Panc1 (cell line): Measurements from ENCODE around the gene CDK4. TPM values are rescaled to one million over a fixed set of nuclear protein-coding genes. Genes with fewer than 3 reads are reported as not detected.

Experiments used
- ATAC-seq: fragments of 200-7000 bp; cut with Tn5 transposase; 2 replicates; pipeline ENCODE4 v1.9.1; 2020; ENCODE audit warnings: mild to moderate bottlenecking, moderate library complexity
- BruUV-seq: library from RNA; stranded (reverse); fragments of 400-500 nt; replicated peaks from 2 replicates; lab custom pipeline; 2021; lab: Mats Ljungman, UMichigan
- CTCF ChIA-PET: fragments of 300-600 bp; sonication (Branson Sonifier 250); formaldehyde crosslinking; loops from one replicate; lab custom pipeline; 2022; ENCODE audit warnings: antibody characterized with exemption; lab: Charles Lee
- POLR2A ChIA-PET: fragments of 300-600 bp; sonication (Branson Sonifier 250); formaldehyde crosslinking; loops from one replicate; lab custom pipeline; 2022; ENCODE audit warnings: antibody characterized with exemption; lab: Charles Lee
- DNase-seq: peaks from one replicate; pipeline ENCODE4 v3.0.0-alpha.2; 2010; ENCODE audit warnings: low read depth, low spot score
- H3K27ac ChIP-seq: 2 replicates; pipeline ENCODE4 v1.5.1; 2011; ENCODE audit warnings: mild to moderate bottlenecking, low read length, inconsistent platforms
- H3K27me3 ChIP-seq: fragments of 200-500 bp; sonication (Bioruptor generic); 2 replicates; pipeline ENCODE4 v1.6.0; 2014; ENCODE audit warnings: low read length, inconsistent platforms; ENCODE audit not compliant: control insufficient read depth, insufficient read depth
- H3K36me3 ChIP-seq: fragments of 200-500 bp; sonication (Bioruptor generic); 2 replicates; pipeline ENCODE4 v1.5.1; 2014; ENCODE audit warnings: inconsistent platforms, mild to moderate bottlenecking, low read length, moderate library complexity; ENCODE audit not compliant: control insufficient read depth, insufficient read depth
- H3K4me1 ChIP-seq: 2 replicates; pipeline ENCODE4 v1.5.1; 2011; ENCODE audit warnings: inconsistent platforms, mild to moderate bottlenecking, low read length, moderate library complexity; ENCODE audit not compliant: control insufficient read depth, insufficient read depth
- H3K4me3 ChIP-seq, 2 experiments: 2 replicates each; pipeline ENCODE4 v1.5.1; 2011 to 2012; ENCODE audit warnings: low read depth in 2 of 2, low read length in 2 of 2, mild to moderate bottlenecking in 2 of 2, inconsistent platforms in 1 of 2, moderate library complexity in 1 of 2
- H3K9me3 ChIP-seq: fragments of 200-500 bp; sonication (Bioruptor generic); 2 replicates; pipeline ENCODE4 v1.5.1; 2014; ENCODE audit warnings: low read depth, mild to moderate bottlenecking, inconsistent platforms, low read length, moderate library complexity; ENCODE audit not compliant: control insufficient read depth, insufficient read depth
- POLR2AphosphoS5 ChIP-seq: IDR thresholded peaks from 2 replicates; pipeline ENCODE4 v1.6.1; 2012; ENCODE audit warnings: mild to moderate bottlenecking, low read depth, low read length, moderate library complexity
- REST ChIP-seq, 2 experiments: IDR thresholded peaks; 2 replicates each; pipeline ENCODE4 v1.6.1; 2011 to 2012; ENCODE audit warnings: low read depth in 2 of 2, control low read depth in 1 of 2, low read length in 1 of 2, mild to moderate bottlenecking in 1 of 2, moderate library complexity in 1 of 2; ENCODE audit not compliant: insufficient read depth in 1 of 2
- SIN3A ChIP-seq: IDR thresholded peaks from 2 replicates; pipeline ENCODE4 v1.6.1; 2012; ENCODE audit warnings: low read depth, mild to moderate bottlenecking, low read length, moderate library complexity, borderline replicate concordance; ENCODE audit not compliant: insufficient read depth
- TCF7L2 ChIP-seq: IDR thresholded peaks from 2 replicates; pipeline ENCODE4 v1.6.1; 2011; ENCODE audit warnings: mild to moderate bottlenecking, low read depth, low read length, inconsistent platforms
- in situ Hi-C: cut with HindIII; loops from 2 replicates; pipeline ENCODE4 v1.10.0; 2016; ENCODE audit warnings: low sequenced_read_pairs, low pct_unique_long_range_greater_than_20kb
- intact Hi-C: fragments of 100-400 bp; cut with micrococcal nuclease; formaldehyde crosslinking; loops from one replicate; pipeline ENCODE4 v1.10.0; 2022; ENCODE audit not compliant: unreplicated experiment
- total RNA-seq: library from RNA; stranded (reverse); gene quantifications from one replicate; pipeline ENCODE4 v1.2.1, GENCODE V29; 2021; ENCODE audit not compliant: unreplicated experiment
- TF ChIP-seq, protein P1 (sequence below): fragments of 450-650 bp; IDR thresholded peaks from 2 replicates; pipeline ENCODE4 v1.5.1; 2017; ENCODE audit warnings: mild to moderate bottlenecking

Gene CDK4
- total RNA-seq, 1 experiment from 2014 or later = 201 TPM

- Histone ChIP-seq H3K27ac (no peak overlapping the region), H3K4me1 (no peaks in the 10 kb centered on the region), H3K36me3 (peaks cover 6% of the 10 kb centered on the region), H3K4me3 (no peak overlapping the region), H3K27me3 (no peaks in the 10 kb centered on the region), H3K9me3 (no peaks in the 10 kb centered on the region)
- POLR2A ChIA-PET = no interaction called here
- in situ Hi-C loops = no loop called here
- no TSS peak for BruUV-seq
- DNase-seq = no peak
- intact Hi-C loops = no loop called here
- TF ChIP-seq POLR2AphosphoS5 = no peak
- TF ChIP-seq TCF7L2 = no peak
- TF ChIP-seq, protein P1, sequence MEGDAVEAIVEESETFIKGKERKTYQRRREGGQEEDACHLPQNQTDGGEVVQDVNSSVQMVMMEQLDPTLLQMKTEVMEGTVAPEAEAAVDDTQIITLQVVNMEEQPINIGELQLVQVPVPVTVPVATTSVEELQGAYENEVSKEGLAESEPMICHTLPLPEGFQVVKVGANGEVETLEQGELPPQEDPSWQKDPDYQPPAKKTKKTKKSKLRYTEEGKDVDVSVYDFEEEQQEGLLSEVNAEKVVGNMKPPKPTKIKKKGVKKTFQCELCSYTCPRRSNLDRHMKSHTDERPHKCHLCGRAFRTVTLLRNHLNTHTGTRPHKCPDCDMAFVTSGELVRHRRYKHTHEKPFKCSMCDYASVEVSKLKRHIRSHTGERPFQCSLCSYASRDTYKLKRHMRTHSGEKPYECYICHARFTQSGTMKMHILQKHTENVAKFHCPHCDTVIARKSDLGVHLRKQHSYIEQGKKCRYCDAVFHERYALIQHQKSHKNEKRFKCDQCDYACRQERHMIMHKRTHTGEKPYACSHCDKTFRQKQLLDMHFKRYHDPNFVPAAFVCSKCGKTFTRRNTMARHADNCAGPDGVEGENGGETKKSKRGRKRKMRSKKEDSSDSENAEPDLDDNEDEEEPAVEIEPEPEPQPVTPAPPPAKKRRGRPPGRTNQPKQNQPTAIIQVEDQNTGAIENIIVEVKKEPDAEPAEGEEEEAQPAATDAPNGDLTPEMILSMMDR = no peak
- TF ChIP-seq REST (IDR thresholded peaks at IDR 0.05; ENCODE audit: insufficient read depth in 1 of 2, low read depth in 2 of 2, low read length in 1 of 2) = no peak
- no peak for TF ChIP-seq SIN3A
- CTCF ChIA-PET = no interaction called here
- ATAC-seq = no peak
Observed at GRCh38 chr12:57795354-57795753, 43.2 kb upstream of the CDK4 start.

DNA sequence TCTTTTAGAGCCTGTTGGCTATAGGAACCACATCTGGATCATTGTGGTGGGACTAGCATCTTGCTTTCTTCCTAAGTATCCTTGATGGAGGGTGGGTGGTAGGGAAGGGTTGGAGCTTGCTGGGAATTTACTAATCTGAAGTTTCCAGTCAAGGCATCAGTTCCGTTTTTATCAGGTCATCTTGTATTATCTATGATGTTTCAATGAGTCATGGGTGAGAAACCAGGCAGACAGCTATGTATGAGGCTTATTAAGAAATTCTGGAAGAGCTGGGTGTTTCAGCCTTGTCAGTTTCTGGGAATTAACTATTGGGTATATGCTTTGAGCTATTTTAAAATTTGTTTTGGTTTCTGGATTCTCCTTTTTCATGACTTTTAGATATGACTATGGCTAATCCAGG lies 41.8 kb upstream of the CDK4 start:
- peaks cover 6% of the 10 kb centered on the region for H3K36me3 ChIP-seq
- TF ChIP-seq SIN3A = no peak
- no peak for TF ChIP-seq TCF7L2
- no peak for TF ChIP-seq POLR2AphosphoS5
- TF ChIP-seq, protein P1 = no peak
- no peak for TF ChIP-seq REST (IDR thresholded peaks at IDR 0.05; ENCODE audit: insufficient read depth in 1 of 2, low read depth in 2 of 2, low read length in 1 of 2)
- CTCF ChIA-PET = interaction anchor here (0.6 kb wide), 1 partner anchor 11 kb away, joined by 3 read pairs; the partner anchor contains the start of gene TSFM
- intact Hi-C loops = no loop called here
- no peak for DNase-seq
- H3K9me3 ChIP-seq = no peaks in the 10 kb centered on the region
- no TSS peak for BruUV-seq
- H3K27ac ChIP-seq = no peak overlapping the region
- in situ Hi-C loops = no loop called here
- no peaks in the 10 kb centered on the region for H3K27me3 ChIP-seq
- no peaks in the 10 kb centered on the region for H3K4me1 ChIP-seq
- POLR2A ChIA-PET = no interaction called here
- no peak overlapping the region for H3K4me3 ChIP-seq
- peak; percentile 69 for ATAC-seq
